T-helper 2 cell (primary cell): ENCODE measurements around the gene UBAC1.
A peak's percentile ranks its signal among the peaks of the same experiment; 100 is the strongest.
"Not testable (repeated sequence)": the region's sequence is repeated elsewhere in the genome, so short reads cannot be mapped to it uniquely, and the experiment has no call there.

Experiments
- DNase-seq, 5 experiments: peaks; one replicate each; pipeline versions ENCODE4 v3.0.0 to v3.0.0-alpha.2; 2012 to 2022

Gene UBAC1

GRCh38 chr9:135976531-135976930, 15.4 kb upstream of the UBAC1 start:
- no peak for DNase-seq

GRCh38 chr9:135975834-135976233, 14.7 kb upstream of the UBAC1 start:
- no peak for DNase-seq

- no peak for DNase-seq
Observed at GRCh38 chr9:135974220-135974573, 13.0 kb upstream of the UBAC1 start.

GRCh38 chr9:135973277-135974219, 12.4 kb upstream of the UBAC1 start:
- no peak for DNase-seq

GRCh38 chr9:135971892-135972291, 10.7 kb upstream of the UBAC1 start:
- DNase-seq: peak in 3 of 5 experiments; percentile 17 to 46 (median 18)

- no peak for DNase-seq
Observed at GRCh38 chr9:135971111-135971766, 10.1 kb upstream of the UBAC1 start.

GRCh38 chr9:135970128-135970815, 9.1 kb upstream of the UBAC1 start:
- DNase-seq: no peak

GRCh38 chr9:135969064-135969683, 8.0 kb upstream of the UBAC1 start:
- DNase-seq: no peak

- DNase-seq: no peak
Observed at GRCh38 chr9:135968601-135969000, 7.4 kb upstream of the UBAC1 start.

- DNase-seq: no peak
Observed at GRCh38 chr9:135968083-135968476, 6.9 kb upstream of the UBAC1 start.

GRCh38 chr9:135966916-135967260, 5.7 kb upstream of the UBAC1 start:
- not testable (repeated sequence) for DNase-seq

- no peak for DNase-seq
Observed at GRCh38 chr9:135965124-135965756, 4.1 kb upstream of the UBAC1 start.

GRCh38 chr9:135963938-135964337, 2.8 kb upstream of the UBAC1 start:
- no peak for DNase-seq

GRCh38 chr9:135963338-135963737, 2.2 kb upstream of the UBAC1 start:
- no peak for DNase-seq

GRCh38 chr9:135962696-135963307, 1.6 kb upstream of the UBAC1 start:
- no peak for DNase-seq

GRCh38 chr9:135961811-135962695, 880 bp upstream of the UBAC1 start:
- no peak for DNase-seq

- peak in 1 of 5 experiments; percentile 31 for DNase-seq
Observed at GRCh38 chr9:135960411-135961276, 529 bp downstream of the UBAC1 start.

- DNase-seq: no peak
Observed at GRCh38 chr9:135959814-135960213, 1.4 kb downstream of the UBAC1 start.

- no peak for DNase-seq
Observed at GRCh38 chr9:135958485-135958884, 2.7 kb downstream of the UBAC1 start.

GRCh38 chr9:135957431-135957830, 3.7 kb downstream of the UBAC1 start:
- no peak for DNase-seq
